OCI-LY3 (cell line): ENCODE data around the gene TPCN1.

Experiments used
- CTCF ChIP-seq: fragments of 200-600, 300-600 bp; sonication (generic); IDR thresholded peaks from 2 replicates; pipeline ENCODE4 v1.5.1; 2014; ENCODE audit warnings: antibody characterized with exemption, low read length, low read depth
- EZH2phosphoT487 ChIP-seq: fragments of 200-600 bp; shearing (Covaris generic); IDR thresholded peaks from 2 replicates; pipeline ENCODE4 v1.6.1; 2018; ENCODE audit warnings: antibody characterized with exemption, mixed run types, low read depth

- TF ChIP-seq CTCF (no peak), EZH2phosphoT487 (no peak)
Observed at GRCh38 chr12:113268621-113269020, 47.4 kb downstream of the TPCN1 start.
